ENCODE data around the gene CYP39A1. TPM values are rescaled to one million over a fixed set of nuclear protein-coding genes. Genes with fewer than 3 reads are reported as not detected.

CYP39A1 gene
- total and polyA plus RNA-seq, 9 of the 15 experiments (the other 6 are each of a cell fraction or from before 2014, with no cell fraction given): not detected

- Histone ChIP-seq H3K27me3 (ENCODE audit: control insufficient read depth in 2 of 2, insufficient read depth in 2 of 2, low read length in 2 of 2) (no peaks in the 10 kb centered on the region), H3K79me2 (ENCODE audit: control insufficient read depth, insufficient read depth, low read length) (no peaks in the 10 kb centered on the region), H3K27ac (ENCODE audit: extremely low read depth, low read depth, low read length) (no peak overlapping the region), H4K20me1 (replicated peaks; ENCODE audit: control insufficient read depth, insufficient read depth, low read length) (no peaks in the 10 kb centered on the region), H2AFZ (ENCODE audit: low read depth, low read length) (no peak overlapping the region), H3K4me3 (no peak overlapping the region), H3K4me1 (replicated peaks in 1 of 2; ENCODE audit: control insufficient read depth in 2 of 2, insufficient read depth in 2 of 2, low read length in 2 of 2) (no peaks in the 10 kb centered on the region), H3K9ac (ENCODE audit: insufficient read depth in 1 of 2, low read depth in 2 of 2, low read length in 2 of 2) (no peak overlapping the region), H3K9me3 (replicated peaks; ENCODE audit: control insufficient read depth, insufficient read depth, low read depth, low read length) (no peaks in the 10 kb centered on the region), H3K4me2 (ENCODE audit: insufficient read depth, low read length) (no peak overlapping the region), H3K36me3 (ENCODE audit: control insufficient read depth, insufficient read depth, low read length) (no peaks in the 10 kb centered on the region; the same call in 2 of the 3 replicates), H3K9me1 (ENCODE audit: control insufficient read depth, insufficient read depth, low read length) (no peaks in the 10 kb centered on the region)
- POLR2A ChIA-PET: no interaction called here
- 0% methylated on average over 1 of the region's 1 CpG for WGBS (ENCODE audit: insufficient coverage, low coverage, missing lambda C conversion rate)
- BruUV-seq (replicated peaks): no TSS peak
- DNase-seq (ENCODE audit: extremely low read depth in 1 of 4, low spot score in 3 of 4) (no peak), FAIRE-seq (no peak), ATAC-seq (no peak)
- intact Hi-C loops (cut with micrococcal nuclease): no loop called here
- CTCF ChIA-PET (ENCODE audit: low intra/inter-chr PET ratio): no interaction called here
- in situ Hi-C loops (cut with MboI): no loop called here
- TF ChIP-seq REST (IDR thresholded peaks at IDR 0.05; ENCODE audit: borderline replicate concordance) (no peak), REST (CRISPR knock-in tag; IDR thresholded peaks at IDR 0.05; ENCODE audit: low read depth) (no peak), PRDM10 (IDR thresholded peaks at IDR 0.05; ENCODE audit: partially characterized antibody) (no peak), ZNF592 (IDR thresholded peaks at IDR 0.05) (no peak)
These were observed 7.4 kb downstream of the CYP39A1 start for GRCh38 chr6:46645265-46645664.

All from K562 (cell line).